Right hindlimb (tissue), 1 donor: ENCODE measurements around the gene AMACR.

ENCODE experiments used
- DNase-seq: peaks from one replicate; pipeline ENCODE4 v3.0.0-alpha.2; 2018

AMACR gene

GRCh38 chr5:34005211-34005610, 2.6 kb downstream of the AMACR start:
- no peak for DNase-seq

- DNase-seq: no peak
Observed at GRCh38 chr5:34003941-34004340, 3.9 kb downstream of the AMACR start.

- DNase-seq: no peak
Observed at GRCh38 chr5:34002629-34003328, 5.1 kb downstream of the AMACR start.

GRCh38 chr5:34001241-34001841, 6.5 kb downstream of the AMACR start:
- no peak for DNase-seq

GRCh38 chr5:33999978-34000377, 7.9 kb downstream of the AMACR start:
- DNase-seq: no peak

GRCh38 chr5:33997331-33997983, 10.4 kb downstream of the AMACR start:
- peak; percentile 70 for DNase-seq

GRCh38 chr5:33995865-33996264, 12.0 kb downstream of the AMACR start:
- DNase-seq: no peak

- no peak for DNase-seq
Observed at GRCh38 chr5:33994845-33995244, 13.0 kb downstream of the AMACR start.

GRCh38 chr5:33992864-33993263, 15.0 kb downstream of the AMACR start:
- DNase-seq: no peak

GRCh38 chr5:33985447-33985846, 22.4 kb downstream of the AMACR start:
- no peak for DNase-seq

GRCh38 chr5:33984671-33985124, 23.2 kb downstream of the AMACR start, which contains the start of gene SLC45A2:
Gene SLC45A2 (minus strand): TSS chr5:33984693. CDS start chr5:33984583, 110 bp downstream.
- DNase-seq: no peak

GRCh38 chr5:33984178-33984577, 23.7 kb downstream of the AMACR start:
- DNase-seq: no peak

GRCh38 chr5:33981408-33982162, 26.3 kb downstream of the AMACR start:
- DNase-seq: no peak

- DNase-seq: no peak
Observed at GRCh38 chr5:33980030-33980429, 27.8 kb downstream of the AMACR start.

- no peak for DNase-seq
Observed at GRCh38 chr5:33978306-33978705, 29.5 kb downstream of the AMACR start.

- DNase-seq: no peak
Observed at GRCh38 chr5:33976307-33976706, 31.5 kb downstream of the AMACR start.

GRCh38 chr5:33975852-33976251, 32.0 kb downstream of the AMACR start:
- DNase-seq: peak; percentile 44

GRCh38 chr5:33973271-33973670, 34.6 kb downstream of the AMACR start:
- DNase-seq: no peak

GRCh38 chr5:33969572-33970452, 38.0 kb downstream of the AMACR start:
- DNase-seq: peak; percentile 31

- DNase-seq: no peak
Observed at GRCh38 chr5:33968211-33969005, 39.4 kb downstream of the AMACR start.

GRCh38 chr5:33966805-33967204, 41.0 kb downstream of the AMACR start:
- DNase-seq: no peak
